Hematopoietic multipotent progenitor cell treated with erythropoietin and hydrocortisone succinate and interleukin-3 and kit ligand, for 17 days (in vitro differentiated cells): ENCODE data around the gene FAM149A.

Experiments
- DNase-seq: peaks from one replicate; pipeline ENCODE4 v3.0.0-alpha.2; 2015; ENCODE audit warnings: low spot score

FAM149A gene

GRCh38 chr4:186104114-186104889 is at the start of gene FAM149A:
Gene FAM149A (plus strand): TSS chr4:186104704.
- no peak for DNase-seq

- DNase-seq: no peak
These were observed 46.1 kb upstream of the FAM149A start for GRCh38 chr4:186058253-186058979.

GRCh38 chr4:186058980-186059316 is 45.6 kb upstream of the FAM149A start:
- no peak for DNase-seq

DNA sequence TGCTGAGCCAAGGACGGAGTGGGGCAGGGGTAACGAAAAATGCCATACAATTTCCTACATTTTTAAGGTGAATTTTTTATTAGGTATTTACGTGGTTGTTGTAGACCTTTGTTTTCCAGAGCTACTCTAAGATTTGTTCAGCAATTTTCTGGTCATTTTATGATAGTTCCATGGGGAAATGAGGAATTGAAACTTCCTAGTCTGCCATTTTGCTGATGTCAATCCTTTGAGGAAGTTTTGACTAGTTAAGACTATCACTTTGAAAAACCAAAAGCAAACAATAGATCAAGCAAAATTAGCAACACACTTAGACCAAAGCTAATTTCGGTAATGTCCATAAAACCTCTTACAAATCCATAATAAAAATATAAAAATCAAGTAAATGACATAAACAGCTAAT is 42.6 kb upstream of the FAM149A start:
- DNase-seq: no peak

- peak; percentile 14 for DNase-seq
These were observed 36.6 kb upstream of the FAM149A start for GRCh38 chr4:186067757-186068385.

DNA sequence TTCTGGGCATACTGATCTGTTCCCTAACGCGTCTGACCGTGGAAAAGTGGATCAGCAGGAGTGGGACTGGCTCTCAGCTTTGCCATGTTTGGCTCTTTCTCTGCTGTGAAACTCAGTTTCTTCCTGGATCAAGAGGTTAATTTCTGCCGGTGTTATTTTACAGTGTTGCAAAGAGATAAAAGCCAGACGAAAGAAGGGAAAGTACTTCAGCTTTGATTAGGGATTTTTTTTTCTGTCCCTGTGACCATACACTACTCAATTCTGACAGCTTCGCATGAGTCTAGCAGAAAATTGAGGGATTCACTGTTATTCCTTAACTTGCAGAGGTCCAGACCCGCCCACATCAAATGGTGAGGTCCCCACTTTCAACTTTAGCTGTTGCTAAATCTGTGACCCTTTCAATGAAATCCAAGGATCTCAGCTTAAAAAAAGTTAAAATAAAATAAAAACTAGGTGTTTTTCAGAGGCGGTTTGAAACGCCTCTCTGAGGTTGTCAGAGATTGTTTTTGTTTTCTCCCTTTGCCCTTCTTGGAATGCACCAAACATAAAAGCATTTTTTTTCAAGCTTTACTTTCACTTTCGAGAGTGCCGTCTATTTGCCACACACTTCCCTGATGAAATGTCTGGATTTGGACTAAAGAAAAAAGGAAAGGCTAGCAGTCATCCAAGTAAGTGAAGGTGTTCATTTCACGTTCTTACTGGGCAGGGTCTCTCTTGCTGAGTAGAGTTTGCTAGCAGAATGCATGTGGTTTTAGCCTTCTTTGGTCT is 35.7 kb upstream of the FAM149A start, which contains the start of gene TLR3:
TSS of gene TLR3 (plus strand) at position 576 of the 768 bp plus-strand sequence. CDS start 7,464 bp downstream, outside the sequence.
- DNase-seq: peak; percentile 17

GRCh38 chr4:186069729-186070128 is 34.8 kb upstream of the FAM149A start:
- no peak for DNase-seq

- no peak for DNase-seq
These were observed 32.0 kb upstream of the FAM149A start for GRCh38 chr4:186072516-186072915.

DNA sequence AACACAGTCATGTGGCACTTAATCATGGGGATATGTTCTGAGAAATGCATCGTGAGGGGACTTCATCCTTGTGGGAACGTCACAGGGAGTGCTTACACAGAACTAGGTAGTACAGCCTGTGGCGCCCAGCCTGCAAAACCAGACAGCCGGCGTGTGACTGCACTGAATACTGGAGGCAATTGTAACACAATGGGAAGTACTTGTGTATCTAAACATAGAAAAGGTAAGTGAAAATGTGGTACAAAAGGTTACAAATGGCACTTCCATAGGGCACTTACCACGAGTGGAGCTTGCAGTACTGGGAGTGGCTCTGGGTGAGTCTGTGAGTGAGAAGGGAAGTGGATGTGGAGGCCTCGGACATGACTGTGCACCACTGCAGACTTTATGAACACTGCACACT is 30.3 kb upstream of the FAM149A start:
- no peak for DNase-seq

DNA sequence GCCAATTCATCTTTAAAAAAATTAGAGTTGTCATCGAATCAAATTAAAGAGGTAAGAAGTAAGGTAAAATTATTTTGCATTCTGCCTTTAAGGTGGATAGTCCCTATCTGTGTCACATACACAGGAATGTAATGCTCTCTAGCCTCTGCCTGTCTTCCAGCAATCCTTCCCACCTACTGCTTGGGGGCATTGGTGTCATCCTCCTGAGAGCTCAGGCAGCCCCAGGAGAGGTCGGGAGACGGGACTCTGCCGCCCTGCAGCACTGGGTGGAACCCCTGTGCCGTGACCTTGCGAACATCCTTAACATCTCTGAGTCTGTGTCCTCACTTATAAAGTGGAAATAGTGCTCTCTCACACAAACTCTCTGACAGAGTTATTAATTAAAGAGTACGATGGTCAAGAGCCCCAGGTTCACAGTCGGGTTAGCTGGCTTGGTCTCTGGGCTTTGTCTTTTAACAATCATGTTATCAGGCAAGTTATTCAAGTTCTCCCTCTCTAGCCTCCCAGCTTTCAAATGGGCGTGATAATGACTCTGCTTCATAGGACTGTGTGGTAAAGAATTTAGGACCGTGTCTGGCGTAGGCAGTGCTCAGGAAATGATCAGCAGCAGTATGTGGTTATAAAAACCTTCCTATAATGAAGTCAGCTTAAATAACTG is 25.4 kb upstream of the FAM149A start:
- DNase-seq: no peak

- no peak for DNase-seq
These were observed 24.8 kb upstream of the FAM149A start for GRCh38 chr4:186079694-186080093.

DNA sequence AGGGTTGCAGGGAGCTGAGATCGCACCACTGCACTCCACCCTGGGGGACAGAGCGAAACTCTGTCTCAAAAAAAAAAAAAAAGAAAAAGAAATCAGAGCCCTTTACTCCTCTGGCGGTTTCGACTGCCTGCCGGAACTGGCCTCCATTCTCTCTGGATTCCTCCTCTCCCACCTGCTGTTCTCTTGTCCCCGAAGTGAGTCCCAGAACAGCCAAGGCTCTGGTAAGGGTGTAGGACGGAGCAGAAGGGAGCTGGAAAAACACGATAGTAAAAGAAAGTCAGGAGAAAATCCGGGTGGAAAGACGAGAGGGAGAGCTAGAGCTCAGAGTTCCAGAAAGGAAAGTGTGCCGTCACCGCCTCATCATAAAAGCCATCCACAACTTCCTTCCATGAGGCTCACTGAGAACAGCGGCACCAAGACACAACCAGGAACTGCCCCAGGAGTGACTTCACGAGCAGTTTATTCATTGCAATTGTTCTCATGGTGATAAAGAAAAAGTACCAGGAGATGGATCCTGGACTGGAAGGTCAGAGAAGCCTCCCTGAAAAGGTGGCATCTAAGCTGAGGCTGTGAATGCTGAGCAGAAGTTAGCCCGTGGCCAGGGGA is 23.2 kb upstream of the FAM149A start:
- no peak for DNase-seq

DNA sequence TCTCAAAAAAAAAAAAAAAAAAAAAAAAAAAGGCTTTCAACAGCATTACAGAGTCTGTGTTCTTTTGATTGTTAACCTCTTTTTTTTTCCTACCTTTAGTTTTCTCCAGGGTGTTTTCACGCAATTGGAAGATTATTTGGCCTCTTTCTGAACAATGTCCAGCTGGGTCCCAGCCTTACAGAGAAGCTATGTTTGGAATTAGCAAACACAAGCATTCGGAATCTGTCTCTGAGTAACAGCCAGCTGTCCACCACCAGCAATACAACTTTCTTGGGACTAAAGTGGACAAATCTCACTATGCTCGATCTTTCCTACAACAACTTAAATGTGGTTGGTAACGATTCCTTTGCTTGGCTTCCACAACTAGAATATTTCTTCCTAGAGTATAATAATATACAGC is 22.3 kb upstream of the FAM149A start:
- no peak for DNase-seq

GRCh38 chr4:186088523-186088922 is 16.0 kb upstream of the FAM149A start:
- no peak for DNase-seq

DNA sequence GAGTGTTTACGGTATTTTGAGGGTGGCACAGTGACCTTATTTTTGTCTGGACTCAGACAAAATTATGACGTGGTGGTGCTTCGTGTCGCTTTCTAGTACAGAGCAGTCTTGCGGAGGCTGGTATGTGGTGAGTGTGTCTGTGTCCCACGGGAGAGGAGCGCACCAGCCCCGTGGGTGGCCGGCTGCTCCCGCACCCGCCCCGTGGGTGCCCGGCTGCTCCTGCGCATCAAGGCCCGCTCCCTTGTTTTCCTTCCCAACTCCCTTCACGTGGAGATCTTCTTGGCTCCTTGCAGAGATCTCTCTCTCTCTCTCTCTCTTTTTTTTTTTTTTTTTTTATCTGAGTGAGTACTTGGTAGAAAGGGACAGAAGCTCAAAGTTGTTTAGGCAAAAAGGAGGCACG is 12.2 kb upstream of the FAM149A start:
- DNase-seq: no peak

GRCh38 chr4:186095406-186095805 is 9.1 kb upstream of the FAM149A start:
- no peak for DNase-seq

DNA sequence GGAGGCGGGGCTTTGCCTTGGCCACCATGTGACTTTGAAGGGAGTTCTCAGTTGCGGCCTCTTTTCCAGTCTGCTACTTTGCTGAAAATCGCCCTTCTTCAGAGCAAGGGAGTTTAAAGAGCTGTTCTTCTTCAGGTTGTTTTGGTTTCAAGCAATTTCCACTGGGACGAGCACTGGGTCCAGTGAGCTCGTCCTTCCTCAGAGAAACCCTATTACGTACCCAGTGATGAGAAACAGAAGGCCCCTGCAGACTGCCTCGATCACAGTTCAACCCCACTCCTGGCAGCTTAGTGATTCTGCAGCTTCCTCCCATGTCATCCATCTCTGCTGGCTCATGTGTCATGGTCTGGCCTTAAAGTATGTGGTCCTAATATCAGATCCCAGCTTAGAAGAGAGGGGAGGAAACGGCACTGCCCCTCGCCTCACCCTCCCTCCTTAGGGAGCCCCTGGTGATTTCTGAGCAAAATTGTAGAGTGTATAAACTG is 7.8 kb upstream of the FAM149A start:
- DNase-seq: no peak

GRCh38 chr4:186097386-186097785 is 7.1 kb upstream of the FAM149A start:
- DNase-seq: no peak

DNA sequence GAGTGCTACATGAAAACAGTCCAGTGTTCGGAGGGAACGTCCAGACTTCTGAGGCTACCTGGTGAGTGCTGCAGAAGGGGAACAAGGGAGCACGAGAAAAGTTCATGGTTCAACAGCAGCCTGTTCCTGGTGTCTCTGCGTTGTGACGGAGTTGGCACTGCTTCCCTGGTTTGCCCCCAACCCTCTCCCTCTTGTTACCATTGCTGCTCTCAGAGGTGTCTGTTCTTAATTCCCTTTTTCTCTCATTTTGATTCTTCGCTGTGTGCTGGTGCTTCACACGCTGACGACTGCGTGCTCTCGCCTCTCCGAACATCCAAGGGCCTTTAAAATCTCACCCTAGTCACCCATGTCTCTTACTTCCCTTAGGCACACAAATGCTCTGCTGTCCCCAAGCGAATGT is 1.6 kb upstream of the FAM149A start:
- no peak for DNase-seq

DNA sequence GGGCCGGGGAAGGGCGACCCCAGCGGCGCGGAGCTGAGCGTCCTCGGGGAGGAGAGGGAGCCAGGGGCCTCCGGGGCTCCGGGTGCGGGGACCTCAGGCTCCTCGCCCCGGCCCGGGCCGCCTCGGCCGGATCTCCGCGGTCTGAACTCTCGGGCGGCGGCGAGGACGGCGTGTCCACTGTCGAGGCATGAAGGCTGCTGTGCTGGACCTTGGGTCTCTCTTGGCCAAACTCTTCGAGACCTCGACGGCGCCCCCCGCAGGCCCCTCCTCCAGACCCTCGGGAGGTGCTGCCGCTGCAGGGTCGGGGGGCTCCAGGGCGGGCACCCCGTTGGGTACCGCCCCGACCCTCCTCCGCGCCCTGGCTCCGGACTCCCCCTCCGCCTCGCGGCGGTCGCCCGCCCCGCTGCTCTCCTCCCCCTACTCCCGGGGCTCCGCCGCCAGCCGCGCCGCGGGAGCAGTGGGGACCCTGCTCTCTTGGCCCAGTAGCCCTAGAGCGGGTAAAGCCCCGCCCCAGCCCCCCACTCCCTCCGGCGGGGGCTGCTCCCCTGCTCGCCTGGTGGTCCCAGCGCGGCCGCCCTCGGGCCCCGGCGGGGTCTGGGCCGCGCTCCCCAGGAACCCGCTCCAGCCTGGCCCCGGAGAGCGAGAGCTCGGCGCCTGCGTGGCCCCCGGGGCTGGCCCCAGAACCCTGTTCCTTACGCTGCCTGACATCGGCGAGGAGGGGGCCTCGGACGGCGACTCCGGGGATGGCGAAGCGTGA is 564 bp downstream of the FAM149A start:
- DNase-seq: no peak
